ENCODE measurements around the gene EXOC1. TPM values are rescaled to one million over a fixed set of nuclear protein-coding genes. Genes with fewer than 3 reads are reported as not detected.

EXOC1 gene
- total RNA-seq = 10 to 100 TPM; 23.4 to 24.6 TPM
- 13.3 TPM for polyA plus RNA-seq

- peak within 1 kb of the TSS; percentile 8 to 97 (median 78) for H3K27ac Mint-ChIP-seq
Measured at GRCh38 chr4:55853484-55854046, at the start of gene EXOC1. Gene EXOC1 (plus strand): TSS chr4:55853648. CDS start chr4:55858324, 4,676 bp downstream.

GRCh38 chr4:55807556-55807955 lies 45.9 kb upstream of the EXOC1 start:
- Histone ChIP-seq H3K4me3 (ENCODE audit: low read length) (no peak overlapping the region), H3K27ac (ENCODE audit: low read depth, low read length) (no peak overlapping the region), H3K4me1 (ENCODE audit: insufficient read depth, low read length) (no peaks in the 10 kb centered on the region), H3K9me3 (ENCODE audit: low read length) (no peaks in the 10 kb centered on the region), H3K27me3 (ENCODE audit: insufficient read depth, low read length, poor library complexity, severe bottlenecking) (no peaks in the 10 kb centered on the region), H3K36me3 (ENCODE audit: insufficient read depth, low read length) (no peaks in the 10 kb centered on the region)
- peaks cover 0 to 21% of the 10 kb centered on the region in 2 donors for H3K27me3 Mint-ChIP-seq
- H3K27ac Mint-ChIP-seq = no peak overlapping the region
- DNase-seq = no peak
- no peaks in the 10 kb centered on the region for H3K4me1 Mint-ChIP-seq
- no peak overlapping the region for H3K4me3 Mint-ChIP-seq
- H3K9me3 Mint-ChIP-seq = no peaks in the 10 kb centered on the region
- ChIA-PET POLR2A (no interaction called here), CTCF (interaction anchor here (1.8 kb wide), 1 partner anchor 462 kb away, joined by 4 read pairs; the partner anchor contains the start of gene SRD5A3)
- H3K36me3 Mint-ChIP-seq = no peaks in the 10 kb centered on the region

More at GRCh38 chr4:55853484-55854046, at the start of gene EXOC1:
- H3K9me3 Mint-ChIP-seq = no peaks in the 10 kb centered on the region
- Histone ChIP-seq H3K27me3 (ENCODE audit: insufficient read depth, low read length, poor library complexity, severe bottlenecking) (no peaks in the 10 kb centered on the region), H3K4me3 (ENCODE audit: low read length) (peak within 1 kb of the TSS; percentile 88), H3K9me3 (ENCODE audit: low read length) (no peaks in the 10 kb centered on the region), H3K4me1 (ENCODE audit: insufficient read depth, low read length) (peaks cover 35% of the 10 kb centered on the region), H3K27ac (ENCODE audit: low read depth, low read length) (peak within 1 kb of the TSS; percentile 76), H3K36me3 (ENCODE audit: insufficient read depth, low read length) (no peaks in the 10 kb centered on the region)
- no peaks in the 10 kb centered on the region for H3K27me3 Mint-ChIP-seq
- POLR2A ChIA-PET = interaction anchor here (0.7 to 1.1 kb wide), 3 partner anchors 14 to 457 kb away, joined by 3 to 6 read pairs (median 4); partner anchors contain the start of gene CEP135
- DNase-seq = peak; percentile 92 to 97 (median 95)
- CTCF ChIA-PET = interaction anchor here (1.1 to 2.0 kb wide), 5 partner anchors 9 to 507 kb away, joined by 3 to 14 read pairs (median 5); partner anchors contain the start of genes CEP135 and SRD5A3
- peaks cover 12 to 48% (median 42%) of the 10 kb centered on the region in 3 donors for H3K4me1 Mint-ChIP-seq
- peak within 1 kb of the TSS in 6 of 7 donors; percentile 34 to 70 (median 58) for H3K4me3 Mint-ChIP-seq
- peaks cover 4 to 22% (median 9%) of the 10 kb centered on the region in 3 donors for H3K36me3 Mint-ChIP-seq

- no peaks in the 10 kb centered on the region for H3K36me3 Mint-ChIP-seq
- Histone ChIP-seq H3K4me1 (ENCODE audit: insufficient read depth, low read length) (no peaks in the 10 kb centered on the region), H3K36me3 (ENCODE audit: insufficient read depth, low read length) (no peaks in the 10 kb centered on the region), H3K27ac (ENCODE audit: low read depth, low read length) (no peak overlapping the region), H3K9me3 (ENCODE audit: low read length) (no peaks in the 10 kb centered on the region), H3K4me3 (ENCODE audit: low read length) (no peak overlapping the region), H3K27me3 (ENCODE audit: insufficient read depth, low read length, poor library complexity, severe bottlenecking) (no peaks in the 10 kb centered on the region)
- H3K4me3 Mint-ChIP-seq = no peak overlapping the region
- H3K9me3 Mint-ChIP-seq = no peaks in the 10 kb centered on the region
- DNase-seq = no peak
- POLR2A ChIA-PET = no interaction called here
- H3K27me3 Mint-ChIP-seq = peaks cover 0 to 20% of the 10 kb centered on the region in 2 donors
- H3K27ac Mint-ChIP-seq = peak overlapping the region in 1 of 8 donors; percentile 12
- CTCF ChIA-PET = interaction anchor here (1.8 kb wide), 1 partner anchor 463 kb away, joined by 4 read pairs; the partner anchor contains the start of gene SRD5A3
- H3K4me1 Mint-ChIP-seq = no peaks in the 10 kb centered on the region
Measured at GRCh38 chr4:55808186-55808585, 45.3 kb upstream of the EXOC1 start.

- no peak for DNase-seq
- Histone ChIP-seq H3K27me3 (ENCODE audit: insufficient read depth, low read length, poor library complexity, severe bottlenecking) (no peaks in the 10 kb centered on the region), H3K4me1 (ENCODE audit: insufficient read depth, low read length) (no peaks in the 10 kb centered on the region), H3K9me3 (ENCODE audit: low read length) (no peaks in the 10 kb centered on the region), H3K4me3 (ENCODE audit: low read length) (no peak overlapping the region), H3K36me3 (ENCODE audit: insufficient read depth, low read length) (no peaks in the 10 kb centered on the region), H3K27ac (ENCODE audit: low read depth, low read length) (no peak overlapping the region)
- ChIA-PET POLR2A (no interaction called here), CTCF (no interaction called here)
- Mint-ChIP-seq H3K27me3 (peaks cover 0 to 20% of the 10 kb centered on the region in 2 donors), H3K9me3 (no peaks in the 10 kb centered on the region), H3K27ac (no peak overlapping the region), H3K4me1 (no peaks in the 10 kb centered on the region), H3K36me3 (no peaks in the 10 kb centered on the region), H3K4me3 (no peak overlapping the region)
Measured at GRCh38 chr4:55808632-55809031, 44.8 kb upstream of the EXOC1 start.

GRCh38 chr4:55817691-55818090 lies 35.8 kb upstream of the EXOC1 start:
- H3K4me3 ChIP-seq (ENCODE audit: low read length) = no peak overlapping the region
- Mint-ChIP-seq H3K9me3 (no peaks in the 10 kb centered on the region), H3K4me3 (no peak overlapping the region), H3K27me3 (peaks cover 7 to 25% of the 10 kb centered on the region in 2 donors), H3K27ac (no peak overlapping the region), H3K4me1 (peaks cover 3 to 7% (median 6%) of the 10 kb centered on the region in 3 donors), H3K36me3 (no peaks in the 10 kb centered on the region)
- POLR2A ChIA-PET = no interaction called here
- no peaks in the 10 kb centered on the region for H3K9me3 ChIP-seq (ENCODE audit: low read length)
- no peaks in the 10 kb centered on the region for H3K27me3 ChIP-seq (ENCODE audit: insufficient read depth, low read length, poor library complexity, severe bottlenecking)
- no peaks in the 10 kb centered on the region for H3K4me1 ChIP-seq (ENCODE audit: insufficient read depth, low read length)
- no peaks in the 10 kb centered on the region for H3K36me3 ChIP-seq (ENCODE audit: insufficient read depth, low read length)
- no peak for DNase-seq
- H3K27ac ChIP-seq (ENCODE audit: low read depth, low read length) = no peak overlapping the region
- CTCF ChIA-PET = no interaction called here

- Mint-ChIP-seq H3K27ac (peak within 1 kb of the TSS in 1 of 8 donors; percentile 11), H3K4me3 (peak within 1 kb of the TSS in 5 of 7 donors; percentile 47 to 73 (median 60)), H3K27me3 (peaks cover 7 to 26% of the 10 kb centered on the region in 2 donors), H3K36me3 (no peaks in the 10 kb centered on the region), H3K4me1 (peaks cover 3 to 7% (median 6%) of the 10 kb centered on the region in 3 donors), H3K9me3 (no peaks in the 10 kb centered on the region)
- Histone ChIP-seq H3K36me3 (ENCODE audit: insufficient read depth, low read length) (no peaks in the 10 kb centered on the region), H3K27ac (ENCODE audit: low read depth, low read length) (no peak within 1 kb of the TSS), H3K4me3 (ENCODE audit: low read length) (no peak within 1 kb of the TSS), H3K27me3 (ENCODE audit: insufficient read depth, low read length, poor library complexity, severe bottlenecking) (no peaks in the 10 kb centered on the region), H3K4me1 (ENCODE audit: insufficient read depth, low read length) (no peaks in the 10 kb centered on the region), H3K9me3 (ENCODE audit: low read length) (no peaks in the 10 kb centered on the region)
- CTCF ChIA-PET = interaction anchor here (0.7 kb wide), 1 partner anchor 10 kb away, joined by 3 read pairs; no protein-coding TSS in a partner anchor
- no peak for DNase-seq
- POLR2A ChIA-PET = no interaction called here
Measured at GRCh38 chr4:55819634-55820033, 33.8 kb upstream of the EXOC1 start, which contains the start of gene EXOC1L. Gene EXOC1L (plus strand): TSS chr4:55819790. CDS start chr4:55820027, 237 bp downstream.

- Mint-ChIP-seq H3K36me3 (no peaks in the 10 kb centered on the region), H3K27ac (no peak overlapping the region), H3K4me1 (peaks cover 3 to 7% (median 6%) of the 10 kb centered on the region in 3 donors), H3K27me3 (peaks cover 7 to 32% of the 10 kb centered on the region in 2 donors), H3K9me3 (no peaks in the 10 kb centered on the region), H3K4me3 (no peak overlapping the region)
- POLR2A ChIA-PET = no interaction called here
- CTCF ChIA-PET = no interaction called here
- Histone ChIP-seq H3K4me1 (ENCODE audit: insufficient read depth, low read length) (no peaks in the 10 kb centered on the region), H3K36me3 (ENCODE audit: insufficient read depth, low read length) (no peaks in the 10 kb centered on the region), H3K4me3 (ENCODE audit: low read length) (no peak overlapping the region), H3K9me3 (ENCODE audit: low read length) (no peaks in the 10 kb centered on the region), H3K27me3 (ENCODE audit: insufficient read depth, low read length, poor library complexity, severe bottlenecking) (no peaks in the 10 kb centered on the region), H3K27ac (ENCODE audit: low read depth, low read length) (no peak overlapping the region)
- DNase-seq = no peak
Measured at GRCh38 chr4:55820279-55820678, 33.2 kb upstream of the EXOC1 start.

GRCh38 chr4:55822329-55822728 lies 31.1 kb upstream of the EXOC1 start:
- Mint-ChIP-seq H3K9me3 (no peaks in the 10 kb centered on the region), H3K27me3 (peaks cover 7 to 41% of the 10 kb centered on the region in 2 donors), H3K4me3 (no peak overlapping the region), H3K27ac (no peak overlapping the region), H3K36me3 (no peaks in the 10 kb centered on the region), H3K4me1 (peaks cover 3 to 7% (median 6%) of the 10 kb centered on the region in 3 donors)
- Histone ChIP-seq H3K27ac (ENCODE audit: low read depth, low read length) (no peak overlapping the region), H3K27me3 (ENCODE audit: insufficient read depth, low read length, poor library complexity, severe bottlenecking) (no peaks in the 10 kb centered on the region), H3K36me3 (ENCODE audit: insufficient read depth, low read length) (no peaks in the 10 kb centered on the region), H3K4me1 (ENCODE audit: insufficient read depth, low read length) (no peaks in the 10 kb centered on the region), H3K4me3 (ENCODE audit: low read length) (no peak overlapping the region), H3K9me3 (ENCODE audit: low read length) (no peaks in the 10 kb centered on the region)
- DNase-seq = no peak
- ChIA-PET CTCF (no interaction called here), POLR2A (no interaction called here)

All from CD8-positive, alpha-beta memory T cell (primary cell).